ENCODE data around the gene APPL2. TPM values are rescaled to one million over a fixed set of nuclear protein-coding genes. Genes with fewer than 3 reads are reported as not detected.

The APPL2 gene
- total and polyA plus RNA-seq, 2 donors (not counting 1 experiment from before 2014, with no cell fraction given) = 20.5 to 58.3 TPM

DNA sequence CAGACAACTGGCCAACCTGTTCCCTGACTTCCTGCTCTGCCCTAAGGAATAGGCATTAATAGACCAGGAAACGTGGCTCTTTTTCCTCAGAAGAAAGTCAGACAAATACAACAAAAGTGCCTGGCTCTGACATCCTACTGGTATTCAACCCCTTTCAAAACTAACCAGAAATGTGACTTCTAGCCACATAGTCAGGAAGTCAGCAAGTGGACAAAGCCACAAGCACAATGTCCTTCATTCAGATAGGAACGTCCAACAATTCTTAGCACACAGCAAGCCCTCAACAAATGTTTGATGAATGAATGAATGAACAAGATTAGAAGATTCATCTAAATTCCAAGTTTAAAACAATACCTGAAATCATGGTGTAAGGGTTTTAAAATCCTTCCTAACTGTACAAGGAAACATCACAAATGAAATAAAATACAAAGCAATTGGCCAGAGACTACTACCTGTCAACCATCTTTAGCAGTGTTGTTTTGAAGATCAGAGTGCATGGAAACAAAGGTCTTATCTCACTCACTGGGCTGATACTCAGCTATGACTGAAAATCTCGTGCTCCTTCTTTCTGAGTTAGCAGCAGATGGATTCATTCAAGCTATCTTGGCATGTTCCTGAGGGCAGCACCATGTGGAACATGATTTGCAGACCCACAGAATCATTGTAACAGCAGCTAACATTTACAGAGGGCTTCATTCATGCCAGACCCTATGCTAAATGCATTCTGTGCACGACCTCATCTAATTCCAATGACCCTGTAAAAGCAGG, 16.5 kb downstream of the APPL2 start:
- Histone ChIP-seq H3K27ac (ENCODE audit: low read length in 2 of 2) (no peak overlapping the region), H3K36me3 (replicated peaks in 1 of 2; ENCODE audit: control extremely low read depth in 1 of 2, control insufficient read depth in 1 of 2, extremely low read depth in 1 of 2, insufficient read depth in 2 of 2, low read length in 1 of 2) (peaks cover 4 to 77% of the 10 kb centered on the region in 2 experiments), H2AFZ (ENCODE audit: insufficient read depth, low read depth, low read length, poor library complexity, severe bottlenecking) (no peak overlapping the region), H3K4me1 (ENCODE audit: control insufficient read depth in 2 of 2, insufficient read depth in 2 of 2, low read length in 2 of 2) (no peaks in the 10 kb centered on the region), H3K9me3 (ENCODE audit: control extremely low read depth in 1 of 3, control insufficient read depth in 2 of 3, insufficient read depth in 1 of 3, low read length in 2 of 3) (no peaks in the 10 kb centered on the region), H3K27me3 (replicated peaks in 1 of 4; ENCODE audit: control extremely low read depth in 1 of 4, control insufficient read depth in 3 of 4, insufficient read depth in 4 of 4, low read length in 3 of 4) (no peaks in the 10 kb centered on the region), H3K9ac (ENCODE audit: low read length) (no peak overlapping the region), H3K79me2 (ENCODE audit: control insufficient read depth, insufficient read depth, low read length) (peaks cover 23% of the 10 kb centered on the region), H4K20me1 (ENCODE audit: control insufficient read depth, insufficient read depth, low read length, poor library complexity, severe bottlenecking) (peaks cover 42% of the 10 kb centered on the region), H3K4me3 (ENCODE audit: control extremely low read depth in 1 of 5, extremely low read depth in 1 of 5, insufficient read depth in 1 of 5, low read depth in 2 of 5, low read length in 4 of 5) (no peak overlapping the region), H3K4me2 (replicated peaks; ENCODE audit: low read depth, low read length, poor library complexity, severe bottlenecking) (no peak overlapping the region)
- Mint-ChIP-seq H3K4me1 (no peaks in the 10 kb centered on the region), H3K27ac (no peak overlapping the region), H3K27me3 (no peaks in the 10 kb centered on the region), H3K4me3 (no peak overlapping the region), H3K9me3 (ENCODE audit: insufficient read depth) (no peaks in the 10 kb centered on the region)
- ChIA-PET POLR2A (no interaction called here), CTCF (no interaction called here)
- 100% methylated on average over 2 of the region's 4 CpGs for WGBS (ENCODE audit: insufficient coverage)
- no peak for ATAC-seq (ENCODE audit: low read depth)
- no peak for DNase-seq
- intact Hi-C loops (cut with micrococcal nuclease) = no loop called here
- TF ChIP-seq, protein P1, sequence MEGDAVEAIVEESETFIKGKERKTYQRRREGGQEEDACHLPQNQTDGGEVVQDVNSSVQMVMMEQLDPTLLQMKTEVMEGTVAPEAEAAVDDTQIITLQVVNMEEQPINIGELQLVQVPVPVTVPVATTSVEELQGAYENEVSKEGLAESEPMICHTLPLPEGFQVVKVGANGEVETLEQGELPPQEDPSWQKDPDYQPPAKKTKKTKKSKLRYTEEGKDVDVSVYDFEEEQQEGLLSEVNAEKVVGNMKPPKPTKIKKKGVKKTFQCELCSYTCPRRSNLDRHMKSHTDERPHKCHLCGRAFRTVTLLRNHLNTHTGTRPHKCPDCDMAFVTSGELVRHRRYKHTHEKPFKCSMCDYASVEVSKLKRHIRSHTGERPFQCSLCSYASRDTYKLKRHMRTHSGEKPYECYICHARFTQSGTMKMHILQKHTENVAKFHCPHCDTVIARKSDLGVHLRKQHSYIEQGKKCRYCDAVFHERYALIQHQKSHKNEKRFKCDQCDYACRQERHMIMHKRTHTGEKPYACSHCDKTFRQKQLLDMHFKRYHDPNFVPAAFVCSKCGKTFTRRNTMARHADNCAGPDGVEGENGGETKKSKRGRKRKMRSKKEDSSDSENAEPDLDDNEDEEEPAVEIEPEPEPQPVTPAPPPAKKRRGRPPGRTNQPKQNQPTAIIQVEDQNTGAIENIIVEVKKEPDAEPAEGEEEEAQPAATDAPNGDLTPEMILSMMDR (IDR thresholded peaks at IDR 0.05) = no peak

DNA sequence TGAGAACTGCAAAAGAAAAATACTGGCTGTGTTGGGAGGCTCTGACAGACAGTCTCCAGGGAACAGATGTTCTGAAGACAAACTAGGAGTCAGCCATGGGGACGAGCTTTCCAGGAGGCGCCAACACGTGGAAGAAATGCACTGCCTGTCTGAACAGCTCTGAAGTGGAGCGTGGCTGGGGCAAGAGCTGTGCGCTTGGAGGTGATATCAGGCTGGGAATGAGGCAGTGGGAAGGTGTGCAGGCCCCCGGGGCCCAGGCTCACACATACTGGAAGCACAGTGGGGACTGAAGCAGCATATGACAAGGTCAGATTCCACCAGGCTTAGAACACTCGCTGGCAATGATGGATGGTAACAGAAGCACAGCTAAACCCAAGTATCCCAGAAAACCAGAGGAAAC, 17.5 kb downstream of the APPL2 start:
- H3K9me3 ChIP-seq (ENCODE audit: control extremely low read depth in 1 of 3, control insufficient read depth in 2 of 3, insufficient read depth in 1 of 3, low read length in 2 of 3) = no peaks in the 10 kb centered on the region
- H3K4me2 ChIP-seq (replicated peaks; ENCODE audit: low read depth, low read length, poor library complexity, severe bottlenecking) = no peak overlapping the region
- intact Hi-C loops (cut with micrococcal nuclease) = no loop called here
- WGBS (ENCODE audit: insufficient coverage) = 91% methylated on average over 7 of the region's 7 CpGs
- no peak for TF ChIP-seq EZH2 (IDR thresholded peaks at IDR 0.05; ENCODE audit: borderline replicate concordance, insufficient read depth, low read depth, low read length, poor library complexity, severe bottlenecking)
- TF ChIP-seq, protein P1 (IDR thresholded peaks at IDR 0.05) = no peak
- no peak overlapping the region for H2AFZ ChIP-seq (ENCODE audit: insufficient read depth, low read depth, low read length, poor library complexity, severe bottlenecking)
- Mint-ChIP-seq H3K27ac (peak overlapping the region; percentile 62), H3K4me3 (no peak overlapping the region), H3K4me1 (no peaks in the 10 kb centered on the region), H3K9me3 (ENCODE audit: insufficient read depth) (no peaks in the 10 kb centered on the region), H3K27me3 (no peaks in the 10 kb centered on the region)
- H4K20me1 ChIP-seq (ENCODE audit: control insufficient read depth, insufficient read depth, low read length, poor library complexity, severe bottlenecking) = peaks cover 32% of the 10 kb centered on the region
- peaks cover 4 to 72% of the 10 kb centered on the region in 2 experiments for H3K36me3 ChIP-seq (replicated peaks in 1 of 2; ENCODE audit: control extremely low read depth in 1 of 2, control insufficient read depth in 1 of 2, extremely low read depth in 1 of 2, insufficient read depth in 2 of 2, low read length in 1 of 2)
- no peak overlapping the region for H3K4me3 ChIP-seq (ENCODE audit: control extremely low read depth in 1 of 5, extremely low read depth in 1 of 5, insufficient read depth in 1 of 5, low read depth in 2 of 5, low read length in 4 of 5)
- DNase-seq (no peak), ATAC-seq (ENCODE audit: low read depth) (no peak)
- no peaks in the 10 kb centered on the region for H3K27me3 ChIP-seq (replicated peaks in 1 of 4; ENCODE audit: control extremely low read depth in 1 of 4, control insufficient read depth in 3 of 4, insufficient read depth in 4 of 4, low read length in 3 of 4)
- ChIA-PET POLR2A (no interaction called here), CTCF (no interaction called here)
- H3K9ac ChIP-seq (ENCODE audit: low read length) = no peak overlapping the region
- H3K79me2 ChIP-seq (ENCODE audit: control insufficient read depth, insufficient read depth, low read length) = peaks cover 14% of the 10 kb centered on the region
- H3K4me1 ChIP-seq (ENCODE audit: control insufficient read depth in 2 of 2, insufficient read depth in 2 of 2, low read length in 2 of 2) = no peaks in the 10 kb centered on the region
- no peak overlapping the region for H3K27ac ChIP-seq (ENCODE audit: low read length in 2 of 2)

Data from B cell (primary cell).